Naive thymus-derived CD4-positive, alpha-beta T cell (primary cell): ENCODE measurements around the gene CPT1B. TPM values are rescaled to one million over a fixed set of nuclear protein-coding genes. Genes with fewer than 3 reads are reported as not detected.

Experiments used
- ATAC-seq: fragments of 150-1000 bp; cut with Tn5 transposase; 2 replicates; pipeline ENCODE4 v1.10.0; 2021; ENCODE audit warnings: mild to moderate bottlenecking, moderate library complexity
- CTCF ChIA-PET: fragments of 350-600 bp; sonication (Branson Sonifier 250); formaldehyde crosslinking; loops from one replicate; lab custom pipeline; 2021; ENCODE audit warnings: antibody characterized with exemption; lab: Charles Lee
- POLR2A ChIA-PET: fragments of 350-600 bp; sonication (Branson Sonifier 250); formaldehyde crosslinking; loops from one replicate; lab custom pipeline; 2021; ENCODE audit warnings: antibody characterized with exemption, inconsistent platforms; lab: Charles Lee
- DNase-seq, 9 donors: peaks; one replicate each; pipeline versions ENCODE4 v3.0.0 to v3.0.0-alpha.2; 2020 to 2022; ENCODE audit warnings: mixed read lengths in 1 of 9
- H3K27ac ChIP-seq: one replicate; pipeline ENCODE4 v1.7.0; 2013; ENCODE audit warnings: mild to moderate bottlenecking, low read depth, low read length, moderate library complexity
- H3K27me3 ChIP-seq, 2 donors: one replicate each; pipeline ENCODE4 v1.7.0; 2013; ENCODE audit warnings: low read length in 2 of 2, mild to moderate bottlenecking in 2 of 2, moderate library complexity in 2 of 2; ENCODE audit not compliant: control insufficient read depth in 2 of 2, insufficient read depth in 2 of 2
- H3K36me3 ChIP-seq, 3 experiments: 1 replicate in 2 of 3; 2 replicates in 1 of 3; pipeline ENCODE4 v1.7.0; 2013; ENCODE audit warnings: low read length in 3 of 3, mild to moderate bottlenecking in 3 of 3, moderate library complexity in 1 of 3; ENCODE audit not compliant: insufficient read depth in 3 of 3, control insufficient read depth in 2 of 3
- H3K4me1 ChIP-seq, 2 donors: one replicate each; pipeline ENCODE4 v1.7.0; 2013; ENCODE audit warnings: low read length in 2 of 2, mild to moderate bottlenecking in 2 of 2, moderate library complexity in 1 of 2; ENCODE audit not compliant: control insufficient read depth in 2 of 2, insufficient read depth in 2 of 2
- H3K4me3 ChIP-seq: 2 replicates; pipeline ENCODE4 v1.7.0; 2013; ENCODE audit warnings: mild to moderate bottlenecking, low read length
- H3K9me3 ChIP-seq, 3 experiments: 1 replicate in 2 of 3; 2 replicates in 1 of 3; pipeline ENCODE4 v1.7.0; 2013; ENCODE audit warnings: low read length in 3 of 3; ENCODE audit not compliant: control insufficient read depth in 2 of 3
- H3K27ac Mint-ChIP-seq, 9 donors: one replicate each; pipeline ENCODE4 v1.8.0; 2020 to 2022; ENCODE audit warnings: mixed read lengths in 9 of 9, mild to moderate bottlenecking in 8 of 9, moderate library complexity in 5 of 9, inconsistent platforms in 2 of 9
- H3K27me3 Mint-ChIP-seq, 5 donors: one replicate each; pipeline ENCODE4 v1.8.0; 2021 to 2022; ENCODE audit warnings: mixed read lengths in 5 of 5, mild to moderate bottlenecking in 1 of 5
- H3K36me3 Mint-ChIP-seq, 5 donors: one replicate each; pipeline ENCODE4 v1.8.0; 2020 to 2022; ENCODE audit warnings: mixed read lengths in 5 of 5, mild to moderate bottlenecking in 3 of 5, inconsistent platforms in 1 of 5
- H3K4me1 Mint-ChIP-seq, 7 donors: one replicate each; pipeline ENCODE4 v1.8.0; 2020 to 2022; ENCODE audit warnings: mixed read lengths in 7 of 7, mild to moderate bottlenecking in 3 of 7, inconsistent platforms in 1 of 7
- H3K4me3 Mint-ChIP-seq, 10 donors: one replicate each; pipeline ENCODE4 v1.8.0; 2020 to 2022; ENCODE audit warnings: mild to moderate bottlenecking in 10 of 10, mixed read lengths in 10 of 10, moderate library complexity in 6 of 10, inconsistent platforms in 2 of 10
- H3K9me3 Mint-ChIP-seq, 11 donors: one replicate each; pipeline ENCODE4 v1.8.0; 2020 to 2022; ENCODE audit warnings: mixed read lengths in 11 of 11, mild to moderate bottlenecking in 4 of 11, inconsistent platforms in 1 of 11, moderate library complexity in 1 of 11
- intact Hi-C, 2 donors: fragments of 100-400 bp; cut with micrococcal nuclease; formaldehyde crosslinking; loops; one replicate each; pipeline ENCODE4 v1.15.1; 2023
- polyA plus RNA-seq, 2 donors: library from polyadenylated mRNA; unstranded; fragments of 300-500 nt; fragmentation: Illumina TruSeq; gene quantifications; one replicate each; pipeline ENCODE4 v1.2.3, GENCODE V29; 2021
- total RNA-seq, 6 experiments: library from RNA in 5 of 6; stranded (reverse) in 5 of 6; gene quantifications; 1 replicate in 5 of 6; 2 replicates in 1 of 6; pipeline ENCODE4 v1.2.3 and lab custom pipeline; 2021 to 2026

Gene CPT1B
- total and polyA plus RNA-seq, 7 experiments from 2014 or later: 0.32 to 108 (median 64.8) TPM

GRCh38 chr22:50606165-50606945 is 28.1 kb upstream of the CPT1B start:
- ChIA-PET CTCF (no interaction called here), POLR2A (interaction anchor here (0.6 kb wide), 1 partner anchor 79 kb away, joined by 4 read pairs; no protein-coding TSS in a partner anchor)
- Mint-ChIP-seq H3K4me1 (peaks cover 4 to 15% (median 11%) of the 10 kb centered on the region in 7 donors), H3K9me3 (peaks cover 0 to 2% (median 0%) of the 10 kb centered on the region in 11 donors), H3K36me3 (peaks cover 0 to 9% (median 0%) of the 10 kb centered on the region in 5 donors), H3K27me3 (peaks cover 33 to 59% (median 46%) of the 10 kb centered on the region in 5 donors), H3K4me3 (no peak overlapping the region), H3K27ac (no peak overlapping the region)
- H3K4me3 ChIP-seq: no peak overlapping the region
- no peak overlapping the region for H3K27ac ChIP-seq
- no peaks in the 10 kb centered on the region for H3K9me3 ChIP-seq
- H3K36me3 ChIP-seq: no peaks in the 10 kb centered on the region
- DNase-seq (no peak), ATAC-seq (no peak)
- H3K4me1 ChIP-seq: no peaks in the 10 kb centered on the region
- intact Hi-C loops: no loop called here
- peaks cover 0 to 3% of the 10 kb centered on the region in 2 donors for H3K27me3 ChIP-seq

GRCh38 chr22:50605613-50606074 is 27.4 kb upstream of the CPT1B start:
- Histone ChIP-seq H3K36me3 (no peaks in the 10 kb centered on the region), H3K27ac (no peak overlapping the region), H3K27me3 (peaks cover 0 to 3% of the 10 kb centered on the region in 2 donors), H3K4me3 (no peak overlapping the region), H3K4me1 (no peaks in the 10 kb centered on the region), H3K9me3 (no peaks in the 10 kb centered on the region)
- H3K4me3 Mint-ChIP-seq: no peak overlapping the region
- no peak for ATAC-seq
- CTCF ChIA-PET: no interaction called here
- intact Hi-C loops: no loop called here
- no peak overlapping the region for H3K27ac Mint-ChIP-seq
- H3K4me1 Mint-ChIP-seq: peaks cover 4 to 15% (median 11%) of the 10 kb centered on the region in 7 donors
- peaks cover 0 to 2% (median 0%) of the 10 kb centered on the region in 11 donors for H3K9me3 Mint-ChIP-seq
- POLR2A ChIA-PET: no interaction called here
- H3K27me3 Mint-ChIP-seq: peaks cover 33 to 56% (median 46%) of the 10 kb centered on the region in 5 donors
- peaks cover 0 to 9% (median 0%) of the 10 kb centered on the region in 5 donors for H3K36me3 Mint-ChIP-seq
- no peak for DNase-seq

- Histone ChIP-seq H3K27ac (no peak overlapping the region), H3K36me3 (no peaks in the 10 kb centered on the region), H3K4me3 (no peak overlapping the region), H3K27me3 (peaks cover 0 to 3% of the 10 kb centered on the region in 2 donors), H3K4me1 (peaks cover 0 to under 1% of the 10 kb centered on the region in 2 donors), H3K9me3 (no peaks in the 10 kb centered on the region)
- H3K4me1 Mint-ChIP-seq: peaks cover 4 to 15% (median 11%) of the 10 kb centered on the region in 7 donors
- intact Hi-C loops: no loop called here
- H3K36me3 Mint-ChIP-seq: peaks cover 0 to 9% (median 0%) of the 10 kb centered on the region in 5 donors
- H3K27ac Mint-ChIP-seq: no peak overlapping the region
- H3K27me3 Mint-ChIP-seq: peaks cover 33 to 53% (median 46%) of the 10 kb centered on the region in 5 donors
- no peak overlapping the region for H3K4me3 Mint-ChIP-seq
- DNase-seq (no peak), ATAC-seq (no peak)
- H3K9me3 Mint-ChIP-seq: peaks cover 0 to 2% (median 0%) of the 10 kb centered on the region in 11 donors
- POLR2A ChIA-PET: no interaction called here
- CTCF ChIA-PET: no interaction called here
These were observed 26.9 kb upstream of the CPT1B start for GRCh38 chr22:50605002-50605612.

- intact Hi-C loops: no loop called here
- ChIA-PET POLR2A (no interaction called here), CTCF (no interaction called here)
- Histone ChIP-seq H3K36me3 (no peaks in the 10 kb centered on the region), H3K9me3 (no peaks in the 10 kb centered on the region), H3K27me3 (peaks cover 5 to 6% of the 10 kb centered on the region in 2 donors), H3K4me1 (peaks cover 0 to 4% of the 10 kb centered on the region in 2 donors), H3K4me3 (no peak overlapping the region), H3K27ac (no peak overlapping the region)
- H3K9me3 Mint-ChIP-seq: peaks cover 0 to 6% (median 0%) of the 10 kb centered on the region in 11 donors
- H3K27ac Mint-ChIP-seq: no peak overlapping the region
- DNase-seq (no peak), ATAC-seq (no peak)
- H3K27me3 Mint-ChIP-seq: peaks cover 37 to 55% (median 42%) of the 10 kb centered on the region in 5 donors
- peaks cover 7 to 18% (median 12%) of the 10 kb centered on the region in 7 donors for H3K4me1 Mint-ChIP-seq
- peaks cover 0 to 9% (median 0%) of the 10 kb centered on the region in 5 donors for H3K36me3 Mint-ChIP-seq
- H3K4me3 Mint-ChIP-seq: no peak overlapping the region
These were observed 26.2 kb upstream of the CPT1B start for GRCh38 chr22:50604256-50605001.

GRCh38 chr22:50603511-50604255 is 25.5 kb upstream of the CPT1B start:
- ChIA-PET POLR2A (interaction anchor here (0.9 kb wide), 1 partner anchor 26 kb away, joined by 3 read pairs; the partner anchor contains the start of gene CPT1B), CTCF (no interaction called here)
- Mint-ChIP-seq H3K4me3 (no peak overlapping the region), H3K36me3 (peaks cover 0 to 9% (median 0%) of the 10 kb centered on the region in 5 donors), H3K4me1 (peaks cover 7 to 18% (median 12%) of the 10 kb centered on the region in 7 donors), H3K27me3 (peaks cover 37 to 54% (median 38%) of the 10 kb centered on the region in 5 donors), H3K9me3 (peaks cover 0 to 6% (median 0%) of the 10 kb centered on the region in 11 donors), H3K27ac (no peak overlapping the region)
- ATAC-seq (no peak), DNase-seq (no peak)
- Histone ChIP-seq H3K4me1 (peaks cover 0 to 4% of the 10 kb centered on the region in 2 donors), H3K9me3 (no peaks in the 10 kb centered on the region), H3K27ac (no peak overlapping the region), H3K27me3 (peaks cover 5 to 6% of the 10 kb centered on the region in 2 donors), H3K36me3 (no peaks in the 10 kb centered on the region), H3K4me3 (no peak overlapping the region)
- intact Hi-C loops: no loop called here
